HL-60 (cell line): Measurements from ENCODE around the gene SPATA24.

Experiments
- DNase-seq, 2 experiments: peaks; one replicate each; pipeline ENCODE4 v3.0.0-alpha.2; 2010 to 2020; ENCODE audit warnings: low read depth in 1 of 2, low spot score in 1 of 2
- H3K27ac ChIP-seq: fragments of 250-450 bp; sonication (Bioruptor Pico); replicated peaks from 2 replicates; pipeline ENCODE4 v1.5.1; 2020; ENCODE audit warnings: mild to moderate bottlenecking, moderate library complexity
- H3K27me3 ChIP-seq: fragments of 250-450 bp; sonication (Bioruptor Pico); 2 replicates; pipeline ENCODE4 v1.5.1; 2021; ENCODE audit warnings: mild to moderate bottlenecking, moderate library complexity; ENCODE audit not compliant: insufficient read depth, poor library complexity, severe bottlenecking
- H3K4me3 ChIP-seq: replicated peaks from 2 replicates; pipeline ENCODE4 v1.5.1; 2011; ENCODE audit warnings: mild to moderate bottlenecking, control low read depth, low read length; ENCODE audit not compliant: insufficient read depth
- GABPA ChIP-seq: IDR thresholded peaks from 2 replicates; pipeline ENCODE4 v1.6.1; 2012; ENCODE audit warnings: low read depth
- POLR2AphosphoS5 ChIP-seq: IDR thresholded peaks from 2 replicates; pipeline ENCODE4 v1.6.1; 2012; ENCODE audit warnings: low read depth
- SPI1 ChIP-seq: IDR thresholded peaks from 2 replicates; pipeline ENCODE4 v1.6.1; 2012; ENCODE audit warnings: low read depth, mild to moderate bottlenecking, borderline replicate concordance
- TF ChIP-seq, protein P1 (sequence below): IDR thresholded peaks from one replicate; pipeline ENCODE4 v1.5.1; 2011; ENCODE audit warnings: low read length, control low read depth, inconsistent platforms; ENCODE audit not compliant: insufficient read depth
- TF ChIP-seq, protein P2 (sequence below): IDR thresholded peaks from 2 replicates; pipeline ENCODE4 v1.6.1; 2012; ENCODE audit warnings: low read depth; ENCODE audit not compliant: insufficient replicate concordance

SPATA24 gene

GRCh38 chr5:139384591-139385051, 19.3 kb downstream of the SPATA24 start:
- no peaks in the 10 kb centered on the region for H3K27me3 ChIP-seq
- no peak overlapping the region for H3K4me3 ChIP-seq
- peak overlapping the region; percentile 87 for H3K27ac ChIP-seq
- TF ChIP-seq GABPA (no peak), POLR2AphosphoS5 (no peak), SPI1 (no peak)
- TF ChIP-seq, protein P1, sequence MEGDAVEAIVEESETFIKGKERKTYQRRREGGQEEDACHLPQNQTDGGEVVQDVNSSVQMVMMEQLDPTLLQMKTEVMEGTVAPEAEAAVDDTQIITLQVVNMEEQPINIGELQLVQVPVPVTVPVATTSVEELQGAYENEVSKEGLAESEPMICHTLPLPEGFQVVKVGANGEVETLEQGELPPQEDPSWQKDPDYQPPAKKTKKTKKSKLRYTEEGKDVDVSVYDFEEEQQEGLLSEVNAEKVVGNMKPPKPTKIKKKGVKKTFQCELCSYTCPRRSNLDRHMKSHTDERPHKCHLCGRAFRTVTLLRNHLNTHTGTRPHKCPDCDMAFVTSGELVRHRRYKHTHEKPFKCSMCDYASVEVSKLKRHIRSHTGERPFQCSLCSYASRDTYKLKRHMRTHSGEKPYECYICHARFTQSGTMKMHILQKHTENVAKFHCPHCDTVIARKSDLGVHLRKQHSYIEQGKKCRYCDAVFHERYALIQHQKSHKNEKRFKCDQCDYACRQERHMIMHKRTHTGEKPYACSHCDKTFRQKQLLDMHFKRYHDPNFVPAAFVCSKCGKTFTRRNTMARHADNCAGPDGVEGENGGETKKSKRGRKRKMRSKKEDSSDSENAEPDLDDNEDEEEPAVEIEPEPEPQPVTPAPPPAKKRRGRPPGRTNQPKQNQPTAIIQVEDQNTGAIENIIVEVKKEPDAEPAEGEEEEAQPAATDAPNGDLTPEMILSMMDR, result no peak
- TF ChIP-seq, protein P2, sequence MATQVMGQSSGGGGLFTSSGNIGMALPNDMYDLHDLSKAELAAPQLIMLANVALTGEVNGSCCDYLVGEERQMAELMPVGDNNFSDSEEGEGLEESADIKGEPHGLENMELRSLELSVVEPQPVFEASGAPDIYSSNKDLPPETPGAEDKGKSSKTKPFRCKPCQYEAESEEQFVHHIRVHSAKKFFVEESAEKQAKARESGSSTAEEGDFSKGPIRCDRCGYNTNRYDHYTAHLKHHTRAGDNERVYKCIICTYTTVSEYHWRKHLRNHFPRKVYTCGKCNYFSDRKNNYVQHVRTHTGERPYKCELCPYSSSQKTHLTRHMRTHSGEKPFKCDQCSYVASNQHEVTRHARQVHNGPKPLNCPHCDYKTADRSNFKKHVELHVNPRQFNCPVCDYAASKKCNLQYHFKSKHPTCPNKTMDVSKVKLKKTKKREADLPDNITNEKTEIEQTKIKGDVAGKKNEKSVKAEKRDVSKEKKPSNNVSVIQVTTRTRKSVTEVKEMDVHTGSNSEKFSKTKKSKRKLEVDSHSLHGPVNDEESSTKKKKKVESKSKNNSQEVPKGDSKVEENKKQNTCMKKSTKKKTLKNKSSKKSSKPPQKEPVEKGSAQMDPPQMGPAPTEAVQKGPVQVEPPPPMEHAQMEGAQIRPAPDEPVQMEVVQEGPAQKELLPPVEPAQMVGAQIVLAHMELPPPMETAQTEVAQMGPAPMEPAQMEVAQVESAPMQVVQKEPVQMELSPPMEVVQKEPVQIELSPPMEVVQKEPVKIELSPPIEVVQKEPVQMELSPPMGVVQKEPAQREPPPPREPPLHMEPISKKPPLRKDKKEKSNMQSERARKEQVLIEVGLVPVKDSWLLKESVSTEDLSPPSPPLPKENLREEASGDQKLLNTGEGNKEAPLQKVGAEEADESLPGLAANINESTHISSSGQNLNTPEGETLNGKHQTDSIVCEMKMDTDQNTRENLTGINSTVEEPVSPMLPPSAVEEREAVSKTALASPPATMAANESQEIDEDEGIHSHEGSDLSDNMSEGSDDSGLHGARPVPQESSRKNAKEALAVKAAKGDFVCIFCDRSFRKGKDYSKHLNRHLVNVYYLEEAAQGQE, result no peak
- no peak for DNase-seq

- no peak for DNase-seq
- TF ChIP-seq SPI1 (no peak), GABPA (no peak), POLR2AphosphoS5 (no peak)
- TF ChIP-seq, protein P2, result no peak
- TF ChIP-seq, protein P1, result no peak
- Histone ChIP-seq H3K27me3 (no peaks in the 10 kb centered on the region), H3K27ac (peak overlapping the region; percentile 87; the same call in 1 of the 2 replicates), H3K4me3 (no peak overlapping the region)
These were observed 19.8 kb downstream of the SPATA24 start for GRCh38 chr5:139383993-139384590.

GRCh38 chr5:139383275-139383992, 20.5 kb downstream of the SPATA24 start, which contains the start of gene SLC23A1:
TSS of gene SLC23A1 (minus strand) at chr5:139383297. CDS start at chr5:139383253, 44 bp downstream.
- Histone ChIP-seq H3K27me3 (no peaks in the 10 kb centered on the region), H3K27ac (no peak within 1 kb of the TSS), H3K4me3 (no peak within 1 kb of the TSS)
- DNase-seq, result no peak
- TF ChIP-seq, protein P1, result no peak
- TF ChIP-seq SPI1, result no peak
- no peak for TF ChIP-seq GABPA
- TF ChIP-seq, protein P2, result no peak
- TF ChIP-seq POLR2AphosphoS5, result no peak
